Measurements from ENCODE around the gene OR8D2.

GRCh38 chr11:124313131-124313530 lies 6.9 kb downstream of the OR8D2 start:
- no peak for TF ChIP-seq CTCF (conservative IDR thresholded peaks at IDR 0.05)
- no peak for TF ChIP-seq ZFX (IDR thresholded peaks at IDR 0.05)

All from C4-2B (cell line).